ENCODE results near the gene INO80D.

DNA sequence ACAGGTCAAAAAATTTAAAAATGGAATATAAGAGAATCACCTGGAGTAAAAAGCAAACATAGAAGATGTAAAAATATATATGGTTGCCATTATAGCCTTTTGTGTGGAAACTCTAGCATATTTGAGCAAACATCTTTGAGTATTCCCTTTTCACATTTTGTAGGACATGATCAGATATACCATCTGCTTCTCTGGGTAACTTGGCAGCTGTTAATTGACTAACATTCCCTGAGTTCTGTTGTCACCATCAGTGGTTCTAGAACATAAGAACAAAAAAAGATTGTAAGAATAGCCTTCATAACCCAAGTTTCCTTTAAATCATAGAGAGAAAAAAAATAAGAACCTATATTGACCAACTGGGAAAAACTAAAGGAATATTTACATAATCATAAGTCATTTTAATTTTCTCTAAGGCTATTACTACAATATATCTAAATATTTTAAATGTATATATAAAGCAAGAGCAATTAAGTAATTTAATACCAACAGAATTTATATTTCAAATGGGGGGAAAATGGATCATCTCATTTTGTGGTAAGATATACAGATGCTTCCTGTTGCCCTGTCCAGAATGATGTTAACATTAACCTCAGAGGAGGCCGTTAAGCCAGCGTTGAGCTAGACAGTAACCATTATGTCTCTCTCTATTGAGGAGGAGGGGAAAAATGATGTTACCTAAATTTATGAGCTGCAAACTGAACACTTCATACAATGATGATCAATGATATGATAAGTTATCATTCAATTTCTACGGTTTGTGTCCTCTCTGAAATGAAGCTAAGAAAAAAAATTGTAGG is 9.8 kb upstream of the INO80D start:
- TF ChIP-seq, protein P1, sequence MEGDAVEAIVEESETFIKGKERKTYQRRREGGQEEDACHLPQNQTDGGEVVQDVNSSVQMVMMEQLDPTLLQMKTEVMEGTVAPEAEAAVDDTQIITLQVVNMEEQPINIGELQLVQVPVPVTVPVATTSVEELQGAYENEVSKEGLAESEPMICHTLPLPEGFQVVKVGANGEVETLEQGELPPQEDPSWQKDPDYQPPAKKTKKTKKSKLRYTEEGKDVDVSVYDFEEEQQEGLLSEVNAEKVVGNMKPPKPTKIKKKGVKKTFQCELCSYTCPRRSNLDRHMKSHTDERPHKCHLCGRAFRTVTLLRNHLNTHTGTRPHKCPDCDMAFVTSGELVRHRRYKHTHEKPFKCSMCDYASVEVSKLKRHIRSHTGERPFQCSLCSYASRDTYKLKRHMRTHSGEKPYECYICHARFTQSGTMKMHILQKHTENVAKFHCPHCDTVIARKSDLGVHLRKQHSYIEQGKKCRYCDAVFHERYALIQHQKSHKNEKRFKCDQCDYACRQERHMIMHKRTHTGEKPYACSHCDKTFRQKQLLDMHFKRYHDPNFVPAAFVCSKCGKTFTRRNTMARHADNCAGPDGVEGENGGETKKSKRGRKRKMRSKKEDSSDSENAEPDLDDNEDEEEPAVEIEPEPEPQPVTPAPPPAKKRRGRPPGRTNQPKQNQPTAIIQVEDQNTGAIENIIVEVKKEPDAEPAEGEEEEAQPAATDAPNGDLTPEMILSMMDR (conservative IDR thresholded peaks at IDR 0.05; ENCODE audit: low read depth, low read length), result no peak
- no peak for TF ChIP-seq EZH2 (IDR thresholded peaks at IDR 0.05; ENCODE audit: borderline replicate concordance, low read depth, low read length, poor library complexity, severe bottlenecking)
